Measurements from ENCODE around the gene RAB20. TPM values are rescaled to one million over a fixed set of nuclear protein-coding genes. Genes with fewer than 3 reads are reported as not detected.

Gene RAB20
- total and polyA plus RNA-seq, 4 donors, result 9.8 to 36.9 (median 25.2) TPM

GRCh38 chr13:110576736-110577476 lies 15.4 kb upstream of the RAB20 start:
- Histone ChIP-seq H3K36me3 (ENCODE audit: control insufficient read depth in 4 of 4, insufficient read depth in 3 of 4, low read depth in 1 of 4, low read length in 3 of 4) (no peaks in the 10 kb centered on the region), H3K9ac (ENCODE audit: low read depth in 1 of 2, low read length in 2 of 2) (no peak overlapping the region), H3K4me1 (ENCODE audit: control insufficient read depth in 4 of 4, insufficient read depth in 4 of 4, low read length in 3 of 4) (peaks cover 0 to 8% (median 0%) of the 10 kb centered on the region in 4 donors), H3K27ac (ENCODE audit: low read depth in 1 of 2, low read length in 2 of 2) (no peak overlapping the region), H3K4me3 (ENCODE audit: low read depth in 1 of 3, low read length in 3 of 3) (no peak overlapping the region), H3K9me3 (ENCODE audit: control insufficient read depth in 4 of 4, low read length in 3 of 4) (no peaks in the 10 kb centered on the region), H3K27me3 (ENCODE audit: control insufficient read depth in 4 of 4, insufficient read depth in 4 of 4, low read length in 3 of 4) (peaks cover 0 to 3% (median 0%) of the 10 kb centered on the region in 4 donors)
- WGBS, result 54% methylated on average over 11 of the region's 11 CpGs
- no peak for DNase-seq (ENCODE audit: low spot score)
- peak; percentile 40 for TF ChIP-seq TAF1 (conservative IDR thresholded peaks at IDR 0.05)
- TF ChIP-seq YY1 (IDR thresholded peaks at IDR 0.05), result peak; percentile 89
- TF ChIP-seq REST (IDR thresholded peaks at IDR 0.05), result no peak
- TF ChIP-seq SP1 (IDR thresholded peaks at IDR 0.05), result peak; percentile 83
- TF ChIP-seq GABPA (IDR thresholded peaks at IDR 0.05 in 1 of 2, conservative IDR thresholded peaks at IDR 0.05 in 1 of 2), result peak in 1 of 2 donors; percentile 62
- TF ChIP-seq MAX (IDR thresholded peaks at IDR 0.05), result peak; percentile 49
- peak; percentile 33 to 48 for TF ChIP-seq RAD21 (IDR thresholded peaks at IDR 0.05)
- TF ChIP-seq FOXA2 (IDR thresholded peaks at IDR 0.05), result peak; percentile 95
- TF ChIP-seq HNF4A (conservative IDR thresholded peaks at IDR 0.05), result peak; percentile 77 to 79
- TF ChIP-seq FOXA1 (IDR thresholded peaks at IDR 0.05), result peak; percentile 94
- TF ChIP-seq ATF3 (IDR thresholded peaks at IDR 0.05), result peak; percentile 65
- peak; percentile 48 to 78 for TF ChIP-seq RXRA (IDR thresholded peaks at IDR 0.05)
- peak; percentile 72 to 90 for TF ChIP-seq JUND (IDR thresholded peaks at IDR 0.05)
- peak; percentile 51 for TF ChIP-seq HNF4G (IDR thresholded peaks at IDR 0.05)
- TF ChIP-seq CTCF (IDR thresholded peaks at IDR 0.05; ENCODE audit: low read depth, low read length, missing input control), result no peak
- peak in 1 of 2 donors; percentile 47 for TF ChIP-seq EGR1 (IDR thresholded peaks at IDR 0.05; ENCODE audit: low read depth in 2 of 2)
- TF ChIP-seq NR2F2 (IDR thresholded peaks at IDR 0.05), result peak; percentile 19
- TF ChIP-seq, protein P1, sequence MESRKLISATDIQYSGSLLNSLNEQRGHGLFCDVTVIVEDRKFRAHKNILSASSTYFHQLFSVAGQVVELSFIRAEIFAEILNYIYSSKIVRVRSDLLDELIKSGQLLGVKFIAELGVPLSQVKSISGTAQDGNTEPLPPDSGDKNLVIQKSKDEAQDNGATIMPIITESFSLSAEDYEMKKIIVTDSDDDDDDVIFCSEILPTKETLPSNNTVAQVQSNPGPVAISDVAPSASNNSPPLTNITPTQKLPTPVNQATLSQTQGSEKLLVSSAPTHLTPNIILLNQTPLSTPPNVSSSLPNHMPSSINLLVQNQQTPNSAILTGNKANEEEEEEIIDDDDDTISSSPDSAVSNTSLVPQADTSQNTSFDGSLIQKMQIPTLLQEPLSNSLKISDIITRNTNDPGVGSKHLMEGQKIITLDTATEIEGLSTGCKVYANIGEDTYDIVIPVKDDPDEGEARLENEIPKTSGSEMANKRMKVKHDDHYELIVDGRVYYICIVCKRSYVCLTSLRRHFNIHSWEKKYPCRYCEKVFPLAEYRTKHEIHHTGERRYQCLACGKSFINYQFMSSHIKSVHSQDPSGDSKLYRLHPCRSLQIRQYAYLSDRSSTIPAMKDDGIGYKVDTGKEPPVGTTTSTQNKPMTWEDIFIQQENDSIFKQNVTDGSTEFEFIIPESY (IDR thresholded peaks at IDR 0.05), result peak; percentile 51

Data from liver (tissue), 9 donors.